IPS-15b (cell line): Measurements from ENCODE around the gene ZNF710.

Experiments used
- H3K27me3 ChIP-seq: one replicate; pipeline ENCODE4 v1.6.1; 2013; ENCODE audit warnings: low read length; ENCODE audit not compliant: control insufficient read depth, insufficient read depth
- H3K36me3 ChIP-seq: one replicate; pipeline ENCODE4 v1.6.1; 2013; ENCODE audit warnings: low read length; ENCODE audit not compliant: control insufficient read depth, insufficient read depth
- H3K4me1 ChIP-seq: one replicate; pipeline ENCODE4 v1.6.1; 2013; ENCODE audit warnings: mild to moderate bottlenecking, low read length; ENCODE audit not compliant: control insufficient read depth, insufficient read depth
- H3K4me3 ChIP-seq: one replicate; pipeline ENCODE4 v1.5.1; 2013; ENCODE audit warnings: low read depth, low read length
- H3K9ac ChIP-seq: one replicate; pipeline ENCODE4 v1.6.1; 2013; ENCODE audit warnings: low read depth, mild to moderate bottlenecking, low read length
- H3K9me3 ChIP-seq: one replicate; pipeline ENCODE4 v1.6.1; 2013; ENCODE audit warnings: mild to moderate bottlenecking, low read length; ENCODE audit not compliant: control insufficient read depth, insufficient read depth

Gene ZNF710

GRCh38 chr15:90044916-90045371 is 43.8 kb downstream of the ZNF710 start:
- Histone ChIP-seq H3K9ac (no peak overlapping the region), H3K9me3 (no peaks in the 10 kb centered on the region), H3K4me3 (no peak overlapping the region), H3K4me1 (peaks cover 4% of the 10 kb centered on the region), H3K27me3 (no peaks in the 10 kb centered on the region), H3K36me3 (no peaks in the 10 kb centered on the region)

GRCh38 chr15:90046289-90046688 is 45.2 kb downstream of the ZNF710 start:
- H3K9ac ChIP-seq: no peak overlapping the region
- no peaks in the 10 kb centered on the region for H3K36me3 ChIP-seq
- no peaks in the 10 kb centered on the region for H3K27me3 ChIP-seq
- H3K4me3 ChIP-seq: no peak overlapping the region
- peaks cover 2% of the 10 kb centered on the region for H3K4me1 ChIP-seq
- H3K9me3 ChIP-seq: no peaks in the 10 kb centered on the region

GRCh38 chr15:90046911-90047392 is 45.8 kb downstream of the ZNF710 start:
- Histone ChIP-seq H3K9me3 (no peaks in the 10 kb centered on the region), H3K9ac (no peak overlapping the region), H3K4me3 (no peak overlapping the region), H3K36me3 (no peaks in the 10 kb centered on the region), H3K27me3 (no peaks in the 10 kb centered on the region), H3K4me1 (no peaks in the 10 kb centered on the region)

- Histone ChIP-seq H3K4me3 (no peak overlapping the region), H3K36me3 (no peaks in the 10 kb centered on the region), H3K4me1 (no peaks in the 10 kb centered on the region), H3K9me3 (no peaks in the 10 kb centered on the region), H3K9ac (no peak overlapping the region), H3K27me3 (no peaks in the 10 kb centered on the region)
Measured at GRCh38 chr15:90047956-90048575, 46.9 kb downstream of the ZNF710 start.

GRCh38 chr15:90049030-90049429 is 47.9 kb downstream of the ZNF710 start:
- Histone ChIP-seq H3K9me3 (no peaks in the 10 kb centered on the region), H3K27me3 (no peaks in the 10 kb centered on the region), H3K36me3 (no peaks in the 10 kb centered on the region), H3K4me3 (no peak overlapping the region), H3K4me1 (no peaks in the 10 kb centered on the region), H3K9ac (no peak overlapping the region)

GRCh38 chr15:90049666-90050604 is 48.8 kb downstream of the ZNF710 start:
- Histone ChIP-seq H3K9me3 (no peaks in the 10 kb centered on the region), H3K36me3 (no peaks in the 10 kb centered on the region), H3K9ac (no peak overlapping the region), H3K27me3 (no peaks in the 10 kb centered on the region), H3K4me1 (no peaks in the 10 kb centered on the region), H3K4me3 (no peak overlapping the region)

- no peaks in the 10 kb centered on the region for H3K9me3 ChIP-seq
- no peak overlapping the region for H3K9ac ChIP-seq
- no peaks in the 10 kb centered on the region for H3K36me3 ChIP-seq
- H3K27me3 ChIP-seq: no peaks in the 10 kb centered on the region
- H3K4me1 ChIP-seq: no peaks in the 10 kb centered on the region
- no peak overlapping the region for H3K4me3 ChIP-seq
Measured at GRCh38 chr15:90051874-90052273, 50.8 kb downstream of the ZNF710 start.

GRCh38 chr15:90053685-90054466 is 52.8 kb downstream of the ZNF710 start:
- Histone ChIP-seq H3K27me3 (no peaks in the 10 kb centered on the region), H3K4me1 (peaks cover under 1% of the 10 kb centered on the region), H3K36me3 (no peaks in the 10 kb centered on the region), H3K9me3 (no peaks in the 10 kb centered on the region), H3K4me3 (no peak overlapping the region), H3K9ac (no peak overlapping the region)

GRCh38 chr15:90054618-90055097 is 53.5 kb downstream of the ZNF710 start:
- no peaks in the 10 kb centered on the region for H3K9me3 ChIP-seq
- peaks cover 2% of the 10 kb centered on the region for H3K4me1 ChIP-seq
- no peaks in the 10 kb centered on the region for H3K27me3 ChIP-seq
- H3K4me3 ChIP-seq: no peak overlapping the region
- H3K9ac ChIP-seq: no peak overlapping the region
- H3K36me3 ChIP-seq: peaks cover 3% of the 10 kb centered on the region

- H3K4me3 ChIP-seq: no peak overlapping the region
- H3K27me3 ChIP-seq: no peaks in the 10 kb centered on the region
- no peak overlapping the region for H3K9ac ChIP-seq
- H3K36me3 ChIP-seq: peaks cover 3% of the 10 kb centered on the region
- no peaks in the 10 kb centered on the region for H3K9me3 ChIP-seq
- peaks cover 3% of the 10 kb centered on the region for H3K4me1 ChIP-seq
Measured at GRCh38 chr15:90055182-90055581, 54.1 kb downstream of the ZNF710 start.

GRCh38 chr15:90056529-90056928 is 55.4 kb downstream of the ZNF710 start:
- H3K4me1 ChIP-seq: peaks cover 5% of the 10 kb centered on the region
- H3K9ac ChIP-seq: no peak overlapping the region
- no peak overlapping the region for H3K4me3 ChIP-seq
- H3K27me3 ChIP-seq: no peaks in the 10 kb centered on the region
- no peaks in the 10 kb centered on the region for H3K9me3 ChIP-seq
- peaks cover 3% of the 10 kb centered on the region for H3K36me3 ChIP-seq
